GM23248 (cell line): Measurements from ENCODE around the gene AVPR1B. TPM values are rescaled to one million over a fixed set of nuclear protein-coding genes. Genes with fewer than 3 reads are reported as not detected.

ENCODE experiments used
- DNase-seq: peaks from one replicate; pipeline ENCODE4 v3.0.0-alpha.2; 2015
- H2AFZ ChIP-seq: fragments of 200-600 bp; sonication (generic); 2 replicates; pipeline ENCODE4 v1.6.1; 2016; ENCODE audit warnings: antibody characterized with exemption
- H3F3A ChIP-seq: fragments of 200-600 bp; sonication (generic); 2 replicates; pipeline ENCODE4 v1.6.1; 2016; ENCODE audit warnings: mild to moderate bottlenecking, antibody characterized with exemption, mixed run types; ENCODE audit not compliant: insufficient read depth
- H3K27ac ChIP-seq: fragments of 200-600 bp; sonication (generic); 2 replicates; pipeline ENCODE4 v1.5.1; 2016; ENCODE audit warnings: mild to moderate bottlenecking
- H3K27me3 ChIP-seq: fragments of 200-600 bp; sonication (generic); replicated peaks from 2 replicates; pipeline ENCODE4 v1.6.1; 2016; ENCODE audit warnings: mild to moderate bottlenecking; ENCODE audit not compliant: insufficient read depth
- H3K36me3 ChIP-seq: fragments of 200-600 bp; sonication (generic); 2 replicates; pipeline ENCODE4 v1.6.1; 2016; ENCODE audit warnings: low read depth, mild to moderate bottlenecking
- H3K4me1 ChIP-seq: fragments of 200-600 bp; sonication (generic); 2 replicates; pipeline ENCODE4 v1.6.1; 2016; ENCODE audit warnings: mild to moderate bottlenecking; ENCODE audit not compliant: insufficient read depth
- H3K4me2 ChIP-seq: fragments of 200-600 bp; sonication (generic); one replicate; pipeline ENCODE4 v1.6.1; 2016; ENCODE audit warnings: mild to moderate bottlenecking; ENCODE audit not compliant: unreplicated experiment
- H3K4me3 ChIP-seq: fragments of 200-600 bp; sonication (generic); 2 replicates; pipeline ENCODE4 v1.5.1; 2016; ENCODE audit warnings: mild to moderate bottlenecking
- H3K79me2 ChIP-seq: fragments of 200-600 bp; sonication (generic); 2 replicates; pipeline ENCODE4 v1.6.1; 2016; ENCODE audit warnings: mild to moderate bottlenecking; ENCODE audit not compliant: insufficient read depth
- H3K9ac ChIP-seq: fragments of 200-600 bp; sonication (generic); 2 replicates; pipeline ENCODE4 v1.6.1; 2016; ENCODE audit warnings: mild to moderate bottlenecking
- H3K9me2 ChIP-seq: fragments of 200-600 bp; sonication (generic); 2 replicates; pipeline ENCODE4 v1.6.1; 2016; ENCODE audit warnings: mixed run types, mild to moderate bottlenecking, moderate library complexity; ENCODE audit not compliant: insufficient read depth
- H3K9me3 ChIP-seq: fragments of 200-600 bp; sonication (generic); one replicate; pipeline ENCODE4 v1.6.1; 2017; ENCODE audit warnings: low read depth
- H4K20me1 ChIP-seq: fragments of 200-600 bp; sonication (generic); 2 replicates; pipeline ENCODE4 v1.6.0; 2016; ENCODE audit not compliant: insufficient read depth
- EZH2 ChIP-seq: fragments of 200-600 bp; sonication (generic); IDR thresholded peaks from 2 replicates; pipeline ENCODE4 v1.6.1; 2018; ENCODE audit warnings: antibody characterized with exemption, mild to moderate bottlenecking; ENCODE audit not compliant: insufficient read depth, poor library complexity, severe bottlenecking
- EZH2phosphoT487 ChIP-seq: fragments of 200-600 bp; sonication (generic); IDR thresholded peaks from 2 replicates; pipeline ENCODE4 v1.6.1; 2018; ENCODE audit warnings: antibody characterized with exemption, moderate library complexity, mild to moderate bottlenecking, low read depth; ENCODE audit not compliant: insufficient read depth
- WGBS, 2 experiments: methylation state at CpG; one replicate each; pipeline ENCODE4 v1.1.6; 2015 to 2017; ENCODE audit warnings: low lambda C conversion rate in 2 of 2, low coverage in 1 of 2; ENCODE audit errors: missing lambda C conversion rate in 2 of 2; 5-methylcytosine and 5-hydroxymethylcytosine counted together
- in situ Hi-C: fragments of 300-500 bp; cut with MboI; formaldehyde crosslinking; loops from 2 replicates; pipeline ENCODE4 v1.15.0; 2020
- polyA plus RNA-seq: library from polyadenylated mRNA; unstranded; fragments of >200 nt; fragmentation: Nextera tagmentation; extraction: Ambion mirVana; gene quantifications from 2 replicates; pipeline ENCODE4 v1.2.1, GENCODE V29; 2016
- total RNA-seq: library from RNA; depleted of rRNA; stranded (reverse); fragments of >200 nt; shearing (Covaris generic); gene quantifications from 2 replicates; pipeline ENCODE4 v1.2.3, GENCODE V29; 2014

The AVPR1B gene
- total and polyA plus RNA-seq, 2 experiments from 2014 or later: not detected

- Histone ChIP-seq H3K27ac (no peak overlapping the region), H3K4me2 (no peak overlapping the region), H3K4me1 (no peaks in the 10 kb centered on the region), H3K9me2 (no peaks in the 10 kb centered on the region), H3K27me3 (peaks cover 8% of the 10 kb centered on the region; the same call in 1 of the 2 replicates), H3K36me3 (no peaks in the 10 kb centered on the region), H2AFZ (no peak overlapping the region), H3K9me3 (no peaks in the 10 kb centered on the region), H3K4me3 (no peak overlapping the region), H3K9ac (no peak overlapping the region), H3F3A (no peaks in the 10 kb centered on the region), H3K79me2 (no peaks in the 10 kb centered on the region), H4K20me1 (no peaks in the 10 kb centered on the region)
- WGBS, 2 experiments: 76% methylated on average over 6 of the region's 6 CpGs
- in situ Hi-C loops: no loop called here
- no peak for DNase-seq
- TF ChIP-seq EZH2 (no peak), EZH2phosphoT487 (no peak)
These were observed 5.8 kb downstream of the AVPR1B start for GRCh38 chr1:206111271-206111927.

- Histone ChIP-seq H3F3A (peaks cover 5% of the 10 kb centered on the region), H3K4me1 (peaks cover 6% of the 10 kb centered on the region; the same call in 1 of the 2 replicates), H4K20me1 (no peaks in the 10 kb centered on the region), H3K9me2 (no peaks in the 10 kb centered on the region), H3K9me3 (no peaks in the 10 kb centered on the region), H3K4me3 (no peak overlapping the region), H3K27me3 (peaks cover 8% of the 10 kb centered on the region; the same call in 1 of the 2 replicates), H3K4me2 (no peak overlapping the region), H3K36me3 (no peaks in the 10 kb centered on the region), H3K79me2 (no peaks in the 10 kb centered on the region), H3K27ac (no peak overlapping the region), H2AFZ (no peak overlapping the region), H3K9ac (no peak overlapping the region)
- no peak for TF ChIP-seq EZH2phosphoT487
- no peak for TF ChIP-seq EZH2
- in situ Hi-C loops: no loop called here
- WGBS, 2 experiments: 74 to 79% methylated on average over 3 of the region's 3 CpGs
- no peak for DNase-seq
These were observed 6.4 kb downstream of the AVPR1B start for GRCh38 chr1:206110820-206111219.

GRCh38 chr1:206110161-206110560 is 7.0 kb downstream of the AVPR1B start:
- H2AFZ ChIP-seq: no peak overlapping the region
- in situ Hi-C loops: no loop called here
- TF ChIP-seq EZH2 (no peak), EZH2phosphoT487 (no peak)
- no peak overlapping the region for H3K9ac ChIP-seq
- no peaks in the 10 kb centered on the region for H3K79me2 ChIP-seq
- H3K4me2 ChIP-seq: no peak overlapping the region
- no peak overlapping the region for H3K4me3 ChIP-seq
- peaks cover 8% of the 10 kb centered on the region; the same call in 1 of the 2 replicates for H3K27me3 ChIP-seq
- peaks cover 6% of the 10 kb centered on the region; the same call in 1 of the 2 replicates for H3K4me1 ChIP-seq
- no peaks in the 10 kb centered on the region for H4K20me1 ChIP-seq
- no peaks in the 10 kb centered on the region for H3K9me2 ChIP-seq
- H3K27ac ChIP-seq: no peak overlapping the region
- WGBS, 2 experiments: 91 to 95% methylated on average over 5 to 15 of the region's 15 CpGs
- no peaks in the 10 kb centered on the region for H3K9me3 ChIP-seq
- H3F3A ChIP-seq: peaks cover 7% of the 10 kb centered on the region
- no peaks in the 10 kb centered on the region for H3K36me3 ChIP-seq
- DNase-seq: no peak

- Histone ChIP-seq H3K79me2 (no peaks in the 10 kb centered on the region), H3K4me2 (no peak overlapping the region), H3F3A (peaks cover 7% of the 10 kb centered on the region), H3K27me3 (peaks cover 8% of the 10 kb centered on the region; the same call in 1 of the 2 replicates), H2AFZ (no peak overlapping the region), H3K9me2 (no peaks in the 10 kb centered on the region), H3K36me3 (no peaks in the 10 kb centered on the region), H3K9me3 (no peaks in the 10 kb centered on the region), H3K4me3 (no peak overlapping the region), H3K27ac (no peak overlapping the region), H3K9ac (no peak overlapping the region), H3K4me1 (peaks cover 6% of the 10 kb centered on the region; the same call in 1 of the 2 replicates), H4K20me1 (no peaks in the 10 kb centered on the region)
- no peak for DNase-seq
- in situ Hi-C loops: no loop called here
- TF ChIP-seq EZH2phosphoT487: no peak
- TF ChIP-seq EZH2: no peak
- 67 to 73% methylated on average over 4 of the region's 4 CpGs for WGBS, 2 experiments
These were observed 7.5 kb downstream of the AVPR1B start for GRCh38 chr1:206109718-206110117.
